ENCODE results near the gene THSD7B.

The THSD7B gene

DNA sequence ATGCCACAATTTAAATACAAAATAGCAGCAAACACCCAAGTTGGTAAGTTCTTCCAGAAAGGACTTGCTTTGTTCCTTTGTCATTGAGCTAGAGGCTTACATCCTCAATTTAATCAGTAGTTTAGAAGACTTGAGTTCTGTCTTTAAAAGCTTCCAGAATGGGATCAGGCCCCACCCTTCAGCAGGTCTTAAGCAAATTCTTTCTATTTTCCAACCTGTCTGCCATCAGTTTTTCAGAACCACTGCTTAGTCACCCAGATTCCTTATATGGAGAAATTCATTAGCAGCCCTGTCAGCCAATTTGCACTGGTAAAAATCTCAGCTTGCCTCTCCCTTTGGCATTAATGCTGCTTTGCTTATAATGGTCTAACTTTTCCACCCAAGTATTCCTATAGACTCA lies 935.3 kb downstream of the THSD7B start:
- no peak for DNase-seq (ENCODE audit: low read depth)

DNA sequence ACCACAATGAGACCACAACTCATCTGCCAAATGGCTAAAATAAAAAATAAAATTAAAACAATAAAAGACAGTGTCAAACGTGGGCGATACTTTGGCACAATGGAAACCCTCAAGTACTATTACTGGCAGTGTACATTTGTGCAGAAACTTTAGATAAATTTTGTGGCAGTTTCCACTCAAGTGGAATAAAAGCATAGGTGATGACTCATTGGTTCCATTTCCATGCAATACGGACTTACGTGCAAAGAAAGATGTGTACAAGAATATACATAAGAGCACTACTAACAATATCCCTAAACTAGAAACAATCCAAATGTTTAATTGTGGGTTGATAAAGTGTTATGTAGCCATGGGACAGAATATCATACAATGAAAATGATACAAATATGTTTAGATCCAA lies 940.0 kb downstream of the THSD7B start:
- DNase-seq (ENCODE audit: low read depth) = no peak

DNA sequence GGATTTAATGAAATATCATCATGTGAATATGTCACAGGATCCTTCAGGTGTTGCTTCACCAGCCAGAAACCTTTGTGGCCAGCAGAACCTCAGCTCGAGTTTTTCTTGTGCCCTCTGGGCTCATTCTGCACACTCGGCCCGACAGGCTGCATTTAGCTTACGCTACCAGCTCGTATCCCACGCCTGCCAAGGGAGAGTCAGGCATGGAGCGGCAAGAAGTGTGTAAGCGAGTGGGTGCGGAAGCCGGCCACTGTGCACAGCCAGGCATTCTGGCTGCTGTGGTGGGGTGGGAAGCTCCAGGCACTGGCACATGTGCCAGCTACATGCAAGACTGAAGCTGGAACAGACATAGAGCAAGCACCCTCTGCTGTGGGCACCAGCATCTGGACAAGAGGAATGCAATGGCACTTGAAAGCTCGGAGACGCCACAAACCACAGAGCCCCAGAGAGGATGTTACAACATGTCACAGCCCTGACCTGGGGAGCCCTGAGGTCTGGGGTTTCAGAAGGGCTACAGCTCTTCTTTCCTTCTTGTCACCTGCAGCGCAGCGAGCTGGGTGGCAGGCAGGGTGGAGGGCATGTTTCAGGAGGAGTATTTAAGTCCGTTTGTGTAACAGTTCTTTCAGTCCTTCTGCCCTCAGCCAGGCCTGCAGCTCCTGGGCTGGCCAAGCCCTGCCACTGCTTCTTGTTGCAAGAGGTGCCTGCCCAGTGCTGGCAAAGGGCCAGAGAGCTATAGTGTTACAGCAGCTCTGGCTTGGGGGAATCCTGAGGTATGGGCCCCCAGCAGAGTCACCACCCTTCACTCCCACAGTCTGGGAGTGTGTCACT lies 941.7 kb downstream of the THSD7B start:
- no peak for DNase-seq (ENCODE audit: low read depth)

DNA sequence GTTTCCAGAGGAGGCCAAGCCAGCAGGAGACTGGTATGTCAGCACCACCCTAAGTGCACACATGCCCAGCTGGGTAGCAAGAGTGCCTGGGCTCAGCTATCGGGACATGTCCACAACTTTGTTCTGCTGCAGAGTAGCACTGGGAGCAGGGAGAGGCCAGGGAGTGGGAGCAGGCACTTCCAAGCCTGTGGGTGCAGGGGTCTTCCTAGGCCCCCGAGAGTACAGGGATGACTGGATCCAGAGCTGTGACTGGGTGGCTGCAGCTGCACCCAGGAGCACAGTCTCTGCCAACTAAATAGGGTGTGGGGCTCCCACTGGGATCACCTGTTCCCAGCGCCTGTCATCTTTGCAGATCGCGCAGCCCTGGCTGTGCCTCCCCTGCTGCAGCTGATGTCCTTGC lies 943.0 kb downstream of the THSD7B start:
- DNase-seq (ENCODE audit: low read depth) = no peak

DNA sequence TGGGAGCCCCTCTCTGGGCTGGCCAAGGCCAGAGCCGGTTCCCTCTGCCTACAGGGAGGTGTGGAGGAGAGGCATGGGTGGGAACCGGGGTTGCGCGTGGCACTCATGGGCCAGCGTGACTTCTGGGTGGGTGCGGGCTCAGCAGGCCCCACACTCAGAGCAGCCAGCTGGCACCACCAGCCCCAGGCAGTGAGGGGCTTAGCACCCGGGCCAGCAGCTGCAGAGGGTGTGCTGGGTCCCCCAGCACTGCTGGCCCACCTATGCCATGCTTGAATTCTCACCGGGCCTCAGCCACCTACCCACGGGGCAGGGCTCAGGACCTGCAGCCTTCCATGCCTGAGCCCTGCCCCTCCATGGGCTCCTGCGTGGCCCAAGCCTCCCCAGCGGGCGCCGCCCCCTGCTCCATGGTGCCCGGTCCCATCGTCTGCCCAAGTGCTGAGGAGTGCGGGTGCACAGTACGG lies 950.4 kb downstream of the THSD7B start:
- DNase-seq (ENCODE audit: low read depth) = no peak

DNA sequence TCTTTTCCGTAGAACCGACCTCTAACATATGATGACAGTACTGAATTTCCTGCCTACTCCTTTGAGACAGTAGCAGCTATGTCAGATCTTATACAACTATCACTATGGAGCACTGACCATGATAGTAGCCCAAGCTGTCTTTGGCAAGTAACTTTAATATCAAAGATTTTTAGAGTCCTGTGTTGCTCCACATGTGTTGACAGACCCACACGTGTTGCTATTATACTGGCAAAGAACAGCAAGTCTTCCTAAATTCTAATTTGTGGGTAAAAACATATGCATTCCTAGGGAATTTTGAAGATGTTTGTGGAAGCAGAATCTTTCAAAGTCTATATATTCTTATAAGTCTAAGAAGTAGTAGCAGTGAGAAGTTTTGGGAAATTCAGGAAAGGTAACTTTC lies 953.4 kb downstream of the THSD7B start:
- no peak for DNase-seq (ENCODE audit: low read depth)

DNA sequence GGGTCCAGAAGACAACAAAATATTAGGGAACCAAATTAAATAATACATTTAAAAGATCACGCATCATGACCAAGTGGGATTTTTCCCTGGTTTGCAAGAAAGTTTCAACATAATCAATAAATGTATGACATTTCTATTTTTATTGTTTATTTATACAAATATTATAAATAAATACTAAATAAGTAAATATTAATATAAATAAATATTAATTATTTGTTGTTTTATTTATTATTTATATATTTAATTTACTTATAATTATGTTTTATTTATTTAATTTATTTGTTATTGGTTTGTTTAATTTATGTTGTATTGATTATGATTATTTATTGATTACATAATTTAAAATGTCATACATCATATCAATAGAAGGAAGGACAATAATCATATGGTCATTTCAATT lies 956.4 kb downstream of the THSD7B start:
- no peak for DNase-seq (ENCODE audit: low read depth)

DNA sequence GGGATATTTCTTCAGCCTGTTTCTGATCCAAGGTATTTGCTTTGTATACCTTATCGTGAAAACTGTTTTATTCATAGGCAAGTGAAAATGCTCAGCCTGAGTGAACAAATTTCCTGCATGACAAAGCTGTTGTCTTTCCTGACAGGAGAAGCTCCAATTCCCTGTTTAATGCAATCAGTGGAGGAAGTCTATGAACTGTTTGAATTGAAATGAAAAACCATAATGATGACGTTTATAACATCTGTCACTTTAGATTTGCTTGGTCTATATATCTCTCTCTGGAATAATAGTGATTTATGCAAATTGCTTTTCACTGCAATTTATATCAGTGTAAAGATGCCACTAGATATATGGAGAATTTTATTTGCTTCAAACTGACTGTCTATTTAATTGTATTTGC lies 959.6 kb downstream of the THSD7B start:
- no peak for DNase-seq (ENCODE audit: low read depth)
